K562 (cell line): ENCODE data around the gene ATP9A.

Source experiments
- EZH2 ChIP-seq: IDR thresholded peaks from 2 replicates; pipeline ENCODE4 v1.6.1; 2012; ENCODE audit warnings: low read depth, mild to moderate bottlenecking, inconsistent platforms, low read length, borderline replicate concordance
- GABPA ChIP-seq: fragments of 200-800 bp; sonication (Bioruptor generic); conservative IDR thresholded peaks from 2 replicates; pipeline ENCODE4 v1.6.1; 2016; ENCODE audit warnings: low read depth, missing genetic modification characterization, missing compliant biosample characterization
- HIVEP1 ChIP-seq: fragments of 250-450 bp; sonication (Bioruptor Pico); IDR thresholded peaks from 2 replicates; pipeline ENCODE4 v1.4.0; 2020; ENCODE audit warnings: mild to moderate bottlenecking
- ZNF639 ChIP-seq, 2 experiments: fragments of 200-800 bp in 1 of 2; sonication (Bioruptor generic) in 1 of 2; sonication (generic) in 1 of 2; formaldehyde crosslinking in 1 of 2; IDR thresholded peaks in 1 of 2; conservative IDR thresholded peaks in 1 of 2; 2 replicates each; pipeline versions ENCODE4 v1.5.0 to v1.6.1; 2016 to 2020; ENCODE audit warnings: missing compliant biosample characterization in 1 of 2, missing genetic modification characterization in 1 of 2, missing genetic modification reagents in 1 of 2

- TF ChIP-seq EZH2 (no peak), GABPA (tag) (no peak), HIVEP1 (CRISPR knock-in tag) (no peak), ZNF639 (CRISPR knock-in tag; conservative IDR thresholded peaks at IDR 0.05 in 1 of 2, IDR thresholded peaks at IDR 0.05 in 1 of 2) (no peak)
Observed at GRCh38 chr20:51588762-51589161, 179.4 kb downstream of the ATP9A start.
